Amniotic epithelial cell (primary cell): ENCODE data around the gene BLOC1S4.
A peak's percentile ranks its signal among the peaks of the same experiment; 100 is the strongest.
"Not testable (repeated sequence)": the region's sequence is repeated elsewhere in the genome, so short reads cannot be mapped to it uniquely, and the experiment has no call there.

ENCODE experiments used
- DNase-seq: peaks from one replicate; pipeline ENCODE4 v3.0.0-alpha.2; 2010; ENCODE audit warnings: low read depth

The BLOC1S4 gene

DNA sequence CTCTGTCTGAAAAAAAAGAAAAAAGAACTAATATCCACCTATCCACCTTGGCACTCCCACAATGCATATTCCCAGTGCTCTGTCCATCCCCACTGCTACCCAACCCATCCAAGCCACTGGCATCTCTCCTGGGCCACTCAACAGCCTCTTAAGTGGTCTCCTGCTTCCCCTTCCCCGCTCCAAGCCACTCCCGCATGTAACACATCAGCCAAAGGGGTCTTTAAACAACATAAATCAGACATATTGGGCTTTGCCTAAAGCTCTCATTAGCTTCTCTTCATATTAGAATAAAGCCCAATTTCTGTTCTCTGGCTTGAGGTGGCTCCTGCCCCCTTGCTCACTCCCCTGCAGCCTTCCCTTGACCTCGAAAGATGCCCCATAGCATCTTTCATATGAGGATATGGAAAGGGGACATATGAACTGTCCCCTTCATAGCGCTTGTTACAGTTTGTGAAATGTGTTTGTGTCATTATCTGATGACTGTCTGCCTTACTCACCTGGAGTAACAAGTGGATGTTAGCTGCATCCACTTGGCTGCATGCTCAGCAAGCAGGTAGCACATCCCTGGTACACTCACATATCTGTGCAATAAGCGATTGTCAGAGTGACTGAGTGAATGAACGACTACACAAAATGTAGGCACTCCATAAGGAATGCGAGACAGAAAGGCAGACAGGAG lies 3.1 kb downstream of the BLOC1S4 start:
- no peak for DNase-seq

DNA sequence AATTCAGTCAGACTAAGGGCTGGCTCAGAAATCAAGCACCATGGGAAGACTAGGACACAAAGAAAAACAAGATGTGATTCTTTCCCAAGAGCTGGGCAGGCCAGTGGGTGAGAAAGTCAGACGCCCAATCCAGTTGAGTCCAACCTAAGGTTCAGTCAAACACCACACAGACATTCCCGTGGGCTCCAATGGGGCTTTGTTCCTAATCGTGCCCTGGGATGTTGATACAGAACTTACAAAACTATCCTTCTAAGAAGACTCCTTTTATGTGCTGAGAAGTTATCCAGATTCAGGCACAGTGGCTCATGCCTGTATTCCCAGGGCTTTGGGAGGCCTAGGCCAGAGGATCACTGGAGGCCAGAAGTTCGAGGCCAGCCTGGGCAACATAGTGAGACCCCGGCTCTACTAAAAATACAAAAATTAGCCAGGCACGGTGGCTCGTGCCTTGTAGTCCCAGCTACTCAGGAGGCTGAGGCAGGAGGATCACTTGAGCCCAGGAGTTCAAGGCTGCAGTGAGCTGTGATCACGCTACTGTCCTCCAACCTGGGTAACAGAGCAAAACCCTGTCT lies 3.7 kb downstream of the BLOC1S4 start:
- DNase-seq = no peak

DNA sequence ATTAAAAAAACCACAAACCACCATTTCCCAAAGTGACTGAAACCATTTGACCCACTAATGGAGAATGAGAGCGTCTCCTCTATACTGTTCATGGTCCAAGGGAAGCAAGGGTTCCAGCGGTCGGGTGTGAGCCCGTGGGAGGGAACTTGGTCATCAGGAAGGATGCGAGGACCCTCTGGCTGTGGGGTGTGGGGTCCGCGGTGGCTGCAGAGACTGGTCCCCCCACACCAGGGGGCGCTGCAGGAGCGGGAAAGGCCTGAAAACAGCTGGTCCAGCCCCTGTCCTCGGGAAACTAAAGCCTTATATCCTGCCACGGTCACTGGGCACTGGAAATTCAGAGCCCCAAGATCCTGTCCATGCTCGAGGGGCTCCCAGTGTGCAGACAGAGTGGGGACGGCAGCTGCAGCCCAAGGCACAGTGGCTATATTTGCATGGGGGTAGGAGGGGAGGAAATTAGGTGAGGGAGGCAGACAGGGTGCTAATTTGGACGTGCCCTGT lies 4.3 kb downstream of the BLOC1S4 start:
- DNase-seq = peak; percentile 52

DNA sequence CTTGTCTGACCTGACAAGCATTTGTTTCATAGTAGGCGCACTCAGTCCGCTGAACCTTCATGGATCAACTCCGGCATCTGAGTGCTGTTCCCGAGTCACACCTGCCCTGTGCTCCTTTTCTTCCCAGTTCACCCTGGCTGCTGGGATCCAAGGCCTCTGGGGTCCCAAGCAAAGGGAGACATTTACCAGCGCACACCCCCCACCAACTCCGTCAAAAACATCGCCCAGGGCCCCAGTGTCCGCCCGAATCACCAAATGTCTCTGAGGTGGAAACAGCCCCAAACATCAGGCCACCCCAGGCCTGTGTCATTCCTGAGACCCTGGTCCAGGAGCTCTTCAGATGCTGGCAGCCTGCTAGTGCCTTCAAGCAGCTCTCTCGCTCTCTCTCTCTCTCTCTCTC lies 5.1 kb downstream of the BLOC1S4 start:
- DNase-seq = no peak

DNA sequence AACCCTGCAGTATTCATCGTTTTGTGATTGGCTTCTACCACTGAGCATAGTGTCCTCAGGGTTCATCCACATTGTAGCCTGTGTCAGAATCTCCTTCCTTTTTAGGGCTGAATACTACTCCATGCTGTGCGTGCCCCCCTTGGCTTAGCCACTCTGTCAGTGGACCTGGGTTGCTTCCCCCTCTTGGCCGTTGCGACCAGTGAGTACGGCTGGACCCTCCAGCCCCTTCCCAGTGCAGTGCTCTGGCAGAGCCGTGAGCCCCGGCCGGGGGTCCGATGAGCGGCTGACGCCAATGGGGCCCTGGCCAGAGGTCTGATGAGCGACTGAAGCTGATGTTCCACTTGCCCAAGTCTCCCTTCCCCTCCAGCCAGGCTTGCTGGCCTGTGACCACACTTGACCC lies 6.9 kb downstream of the BLOC1S4 start:
- no peak for DNase-seq

DNA sequence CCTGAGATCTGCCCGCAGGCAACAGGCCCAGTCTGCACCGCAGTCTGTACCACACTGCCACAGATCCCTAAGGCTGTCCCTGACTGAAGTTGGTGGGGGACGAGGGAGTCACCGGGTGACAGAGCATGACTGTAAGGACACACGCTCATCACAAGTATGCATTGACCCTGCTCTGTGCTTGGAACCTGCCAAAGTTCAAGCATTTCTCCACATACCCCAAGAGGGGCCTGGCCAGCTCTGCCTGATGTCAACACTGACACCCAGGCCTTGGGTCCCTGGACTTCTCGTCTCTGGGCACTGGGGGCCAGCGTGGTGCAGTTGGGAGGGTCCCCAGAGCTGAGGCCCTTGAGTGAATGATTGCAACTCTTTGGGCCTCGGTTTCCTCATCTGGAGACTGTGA lies 7.9 kb downstream of the BLOC1S4 start:
- no peak for DNase-seq

DNA sequence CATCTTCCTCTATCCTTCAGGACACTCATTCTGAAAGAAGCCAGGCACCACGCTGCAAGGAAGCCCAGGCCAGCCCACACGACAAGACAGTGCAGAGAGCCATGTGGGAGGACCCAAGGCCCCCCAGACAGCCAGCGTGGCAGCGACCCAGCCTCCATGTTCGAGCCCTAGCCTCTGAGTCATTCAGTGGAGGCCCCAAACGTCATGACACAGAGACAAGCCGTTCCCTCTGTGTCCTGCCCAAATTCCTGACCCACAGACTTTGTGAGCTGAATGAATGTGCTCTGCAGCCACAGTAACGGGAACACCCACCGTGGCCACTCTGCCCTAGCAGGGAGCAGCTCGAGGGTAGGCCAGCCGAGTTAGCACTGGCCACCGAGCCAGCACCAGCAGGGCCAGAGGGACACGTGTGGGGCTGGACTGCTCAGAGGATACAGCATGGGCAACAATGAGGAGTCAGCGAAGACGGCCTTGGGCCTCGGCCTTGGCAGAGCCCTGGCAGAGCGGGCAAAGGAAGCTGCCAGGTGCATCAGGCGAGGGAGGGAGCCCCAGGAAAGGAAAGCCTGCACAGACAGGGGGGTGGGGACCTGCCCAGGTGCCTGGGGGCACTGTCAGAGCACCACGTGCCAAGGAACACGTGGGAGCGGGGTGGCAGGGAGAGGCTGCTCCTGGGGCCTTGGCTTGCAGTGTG lies 8.6 kb downstream of the BLOC1S4 start:
- DNase-seq = no peak

DNA sequence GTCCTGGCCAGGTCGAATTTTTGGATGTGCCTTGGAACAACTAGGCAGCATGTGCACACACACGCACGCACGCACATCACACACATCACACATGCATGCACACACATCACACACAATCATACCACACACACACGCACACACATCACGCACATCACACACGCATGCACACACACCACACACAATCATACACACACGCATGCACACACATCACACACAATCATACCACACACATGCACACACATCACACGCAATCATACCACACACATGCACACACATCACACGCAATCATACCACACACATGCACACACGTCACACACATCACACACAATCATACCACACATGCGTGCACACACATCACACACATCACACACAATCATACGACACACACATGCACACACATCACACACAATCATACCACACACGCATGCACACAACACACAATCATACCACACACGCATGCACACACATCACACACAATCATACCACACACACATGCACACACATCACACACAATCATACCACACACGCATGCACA lies 9.5 kb downstream of the BLOC1S4 start:
- not testable (repeated sequence) for DNase-seq

DNA sequence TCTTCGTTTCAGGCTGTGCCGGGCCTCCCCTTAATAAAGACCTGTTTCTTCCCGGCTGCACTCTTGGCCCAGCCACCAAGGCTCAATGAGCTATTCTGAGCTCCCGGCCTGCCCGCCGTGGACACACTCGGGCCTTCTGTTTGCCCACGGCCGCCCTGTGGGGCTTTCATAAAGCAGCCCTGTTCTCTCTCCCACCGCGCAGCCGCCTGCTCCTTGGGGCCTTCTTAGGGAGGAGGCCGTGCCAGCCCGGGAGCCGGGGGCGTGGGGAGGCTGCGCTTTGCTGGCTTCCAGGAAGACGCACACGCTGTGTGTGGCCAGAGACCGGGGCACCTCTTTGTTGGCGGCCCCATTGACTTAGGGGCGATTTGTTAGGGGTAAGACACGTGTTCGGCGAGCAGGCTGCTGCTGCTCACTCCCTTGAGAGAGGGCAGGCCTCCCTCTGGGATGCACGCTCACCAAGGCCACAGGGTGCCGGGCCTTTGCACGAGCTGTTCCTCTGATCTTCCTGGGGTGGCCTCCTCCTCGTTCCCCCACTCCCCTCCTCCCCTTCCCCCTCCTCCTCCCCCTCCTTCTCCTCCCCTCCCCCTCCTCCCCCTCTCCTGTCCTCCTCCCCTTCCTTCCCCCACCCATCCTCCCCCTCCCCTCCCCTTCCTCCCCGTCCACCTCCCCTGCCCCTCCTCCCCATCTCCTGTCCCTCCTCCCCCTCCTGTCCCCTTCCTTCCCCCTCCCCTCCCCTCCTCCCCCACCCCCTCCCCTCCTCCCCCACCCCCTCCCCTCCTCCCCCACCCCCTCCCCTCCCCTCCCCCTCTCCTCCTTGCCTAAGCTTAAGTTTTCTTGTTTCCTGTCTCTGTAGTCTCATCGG lies 11.3 kb downstream of the BLOC1S4 start:
- peak; percentile 74 for DNase-seq

DNA sequence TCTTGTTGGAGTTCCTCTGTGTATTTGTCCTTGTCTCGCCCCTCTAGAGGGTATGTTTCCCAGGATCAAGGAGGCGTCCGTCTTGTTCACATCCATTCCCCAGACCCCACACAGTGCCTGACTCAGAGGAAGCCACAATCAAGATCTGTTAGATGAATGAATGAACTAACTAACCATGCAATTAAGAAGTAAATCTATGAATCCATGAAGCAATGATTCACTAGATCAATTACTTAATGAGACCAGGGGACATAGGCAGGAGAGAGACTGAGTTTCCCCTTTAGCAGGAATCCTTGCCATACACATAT lies 11.9 kb downstream of the BLOC1S4 start:
- DNase-seq = peak; percentile 70

DNA sequence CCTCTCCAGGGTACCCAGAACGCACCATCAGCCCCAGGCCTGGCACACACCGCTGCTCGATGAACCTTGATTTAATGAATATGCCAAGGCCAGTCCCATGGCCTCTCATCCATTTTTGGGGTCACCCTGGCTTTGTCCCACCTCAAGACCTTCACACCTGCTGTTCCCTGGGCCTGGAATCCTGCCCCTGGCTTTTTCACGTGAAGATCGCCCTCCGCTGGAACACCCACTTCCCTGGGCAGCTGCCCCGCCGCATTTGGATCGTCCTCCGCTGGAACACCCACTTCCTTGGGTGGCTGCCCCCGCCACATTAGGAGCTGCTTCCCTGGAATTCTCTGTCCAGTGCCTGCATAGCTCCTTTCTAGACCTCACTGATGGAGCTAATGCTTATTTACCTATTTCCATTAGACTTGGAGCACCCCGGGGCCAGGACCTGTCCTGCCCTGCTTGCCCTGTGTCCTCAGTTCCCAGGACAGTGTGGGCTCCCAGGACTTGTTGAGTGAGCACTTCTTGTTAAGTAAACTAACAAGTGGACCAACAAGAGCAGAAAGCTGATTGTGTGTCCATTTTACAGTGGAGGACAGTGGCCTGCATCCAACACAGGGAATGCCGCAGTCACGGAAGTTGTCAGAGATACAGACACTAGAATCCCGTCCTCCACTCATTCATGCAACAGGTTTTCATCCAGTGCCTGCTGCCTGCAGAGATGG lies 12.5 kb downstream of the BLOC1S4 start:
- DNase-seq = no peak

DNA sequence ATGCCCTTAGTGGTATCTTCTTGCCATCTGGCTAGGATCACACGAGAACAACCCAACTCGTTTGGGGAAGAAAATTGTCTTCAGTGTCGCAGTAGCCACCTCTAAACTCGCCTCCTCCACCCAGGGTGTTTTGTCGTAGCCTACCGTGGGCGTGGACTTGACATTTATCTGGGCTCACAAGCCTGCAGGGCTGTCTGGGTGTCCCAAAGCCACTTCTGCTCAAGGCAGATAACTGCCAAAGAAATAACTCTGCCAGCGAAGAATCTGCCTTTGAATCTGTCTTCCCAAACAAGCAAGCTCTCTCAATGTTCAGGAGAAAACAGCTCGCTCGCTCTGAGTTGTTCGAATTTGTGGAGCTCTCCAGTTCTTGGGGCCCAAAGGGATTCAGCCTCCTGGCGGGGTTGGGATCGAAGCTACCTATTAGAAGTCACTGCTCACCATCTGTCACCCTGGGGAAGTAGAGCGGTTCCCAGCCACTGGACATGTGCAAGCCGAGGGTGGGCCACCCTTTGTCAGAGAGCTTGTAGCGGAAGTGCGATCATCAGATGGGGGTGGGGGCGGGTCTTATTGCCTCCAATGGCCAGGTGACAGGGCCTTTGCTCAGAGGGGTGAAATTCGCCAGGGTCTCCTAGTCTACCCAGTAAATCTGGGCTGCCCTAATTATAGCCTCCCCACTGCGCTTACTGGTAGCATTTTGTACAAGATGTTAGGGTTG lies 14.8 kb downstream of the BLOC1S4 start:
- DNase-seq = no peak

DNA sequence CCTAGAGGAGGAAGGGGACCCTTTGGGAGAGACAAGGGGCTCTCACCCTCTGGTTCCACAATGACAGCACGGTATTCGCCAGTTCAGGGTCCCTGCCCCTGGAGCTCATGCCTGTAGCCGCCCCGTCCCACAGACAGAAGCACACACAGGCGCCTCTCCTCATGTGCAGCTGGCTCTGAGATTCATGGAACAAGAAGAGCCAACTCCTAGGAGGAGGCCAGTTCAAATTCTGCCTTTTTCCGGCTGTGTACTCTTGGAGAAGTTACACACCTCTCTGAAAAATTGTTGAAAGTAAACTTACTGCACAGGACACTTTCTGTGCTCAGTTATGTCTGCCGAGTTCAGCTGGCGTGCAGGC lies 15.3 kb downstream of the BLOC1S4 start:
- DNase-seq = no peak

DNA sequence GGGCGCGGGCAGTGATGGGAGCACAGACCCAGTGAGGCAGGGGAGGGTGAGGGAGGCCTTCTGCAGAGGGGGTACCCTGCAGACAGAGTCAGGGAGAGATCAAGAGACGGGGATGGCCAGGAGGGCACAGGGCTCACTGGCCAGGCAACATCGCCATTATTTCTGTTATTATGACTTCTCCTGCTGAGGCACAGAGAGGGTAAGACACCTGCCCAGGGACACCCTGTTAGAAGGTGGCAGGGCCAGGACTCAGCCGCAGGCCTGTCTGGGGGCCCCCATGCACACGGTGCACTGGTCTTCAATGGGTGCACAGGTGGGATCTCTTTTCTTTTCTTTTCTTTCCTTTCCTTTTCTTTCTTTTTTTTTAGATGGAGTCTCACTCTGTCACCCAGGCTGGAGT lies 15.8 kb downstream of the BLOC1S4 start:
- no peak for DNase-seq

DNA sequence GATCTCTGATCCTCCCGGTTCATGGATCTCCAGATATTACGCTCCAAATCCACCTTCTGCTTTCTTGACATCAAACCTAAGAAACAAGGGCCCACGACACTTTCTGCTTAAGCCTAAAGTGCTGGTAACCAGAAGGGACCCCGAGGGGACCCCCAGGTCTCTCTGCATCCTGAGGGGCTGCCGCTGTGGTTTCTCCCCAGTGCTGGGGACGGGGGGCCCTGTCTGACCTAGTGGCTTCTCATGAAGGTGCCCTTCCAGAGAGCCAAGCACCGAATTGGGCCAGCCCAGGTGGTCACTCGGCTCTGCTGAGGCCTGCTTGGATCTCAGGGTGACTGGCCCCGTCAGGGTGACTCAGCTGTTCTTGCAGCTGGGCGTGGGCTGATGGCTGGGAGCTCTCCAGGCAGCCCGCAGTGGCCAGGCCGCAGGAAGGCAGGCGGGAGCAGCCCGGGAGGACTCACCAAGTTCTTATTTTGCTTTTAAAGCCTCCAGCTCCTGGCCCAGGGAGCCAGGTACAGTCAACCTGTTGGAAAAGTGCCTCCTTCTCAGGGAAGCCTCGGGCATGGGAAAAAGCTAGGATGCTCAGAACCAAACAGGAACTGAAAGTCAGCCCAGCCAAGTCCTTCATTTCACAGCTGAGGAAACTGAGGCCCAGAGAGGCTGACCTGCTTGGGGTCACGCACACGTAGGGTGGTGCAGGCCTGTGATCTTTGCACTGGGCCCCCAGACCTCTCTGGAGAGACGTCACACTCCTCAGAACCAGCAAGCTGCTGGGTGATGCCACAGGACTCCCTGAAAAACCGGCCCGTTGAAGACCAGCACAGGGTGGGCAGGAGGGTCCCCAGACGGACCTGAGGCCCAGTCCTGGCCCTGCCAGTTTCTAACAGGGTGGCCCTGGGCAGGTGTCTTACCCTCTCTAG lies 16.7 kb downstream of the BLOC1S4 start:
- peak; percentile 91 for DNase-seq

DNA sequence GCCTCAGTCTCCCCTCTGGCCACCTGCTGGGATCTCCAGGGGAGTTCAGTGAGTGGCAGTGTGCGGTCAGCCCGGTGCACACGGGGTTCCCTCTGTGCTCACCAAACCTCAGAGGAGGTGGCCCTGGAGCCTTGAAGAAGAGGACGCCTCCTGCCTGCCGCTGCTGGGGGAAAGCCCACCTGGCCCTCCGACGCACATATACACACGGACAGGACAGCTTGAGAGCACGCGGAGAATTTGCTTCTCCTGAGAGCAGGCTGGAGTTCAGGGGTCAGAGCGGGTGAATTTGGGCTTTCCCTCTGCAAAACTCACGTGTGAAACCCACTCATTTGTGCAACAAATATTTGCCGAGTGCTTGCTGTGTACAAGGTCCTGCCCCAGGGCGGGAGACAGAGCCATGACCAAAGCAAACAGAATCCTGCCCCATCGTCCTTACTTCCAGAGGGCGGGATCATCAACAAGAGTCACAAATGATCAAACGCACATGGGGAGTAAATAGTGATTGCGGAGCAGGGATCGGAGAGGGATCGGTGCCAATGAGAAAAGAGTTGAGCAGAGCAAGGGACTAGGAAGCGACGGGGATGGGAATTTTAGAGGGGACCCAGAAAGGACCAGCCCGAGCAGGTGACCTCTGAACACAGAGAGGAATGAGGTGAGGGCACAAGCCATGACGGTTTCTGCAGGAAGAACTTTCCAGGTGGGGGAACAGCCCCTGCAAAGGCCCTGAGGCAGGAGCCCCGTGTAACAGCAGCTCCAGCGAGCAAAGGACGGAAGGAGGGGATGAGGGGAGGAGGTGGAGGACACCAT lies 17.6 kb downstream of the BLOC1S4 start:
- no peak for DNase-seq

DNA sequence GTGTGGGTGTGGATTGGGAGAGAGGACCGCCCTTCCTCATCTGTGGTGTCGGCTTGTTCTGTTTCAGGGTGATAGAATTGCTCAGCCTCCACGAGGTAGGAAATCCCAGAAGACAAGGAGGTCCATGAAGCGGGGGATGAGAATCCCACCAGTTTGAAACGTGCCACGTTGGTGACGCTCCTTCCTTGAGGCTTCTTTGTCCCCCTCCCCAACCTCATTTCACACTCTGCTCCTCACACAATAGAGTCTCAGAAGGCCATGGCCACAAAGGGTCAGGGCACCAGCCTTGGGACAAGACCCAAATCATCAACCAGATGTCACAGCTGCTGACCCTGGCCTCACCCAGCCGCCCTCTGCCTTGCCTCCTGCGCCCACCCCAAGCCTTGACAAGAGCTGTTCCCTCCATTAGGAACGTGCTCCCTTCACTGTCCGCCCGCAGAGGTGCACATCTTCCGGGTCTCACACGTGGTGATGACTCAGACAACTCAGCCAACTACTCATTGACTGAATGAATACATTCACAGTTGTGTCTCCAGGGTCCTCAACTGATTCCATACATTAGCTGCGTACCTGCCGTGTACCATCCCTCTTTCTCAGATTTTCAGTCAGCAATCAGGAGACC lies 18.3 kb downstream of the BLOC1S4 start:
- DNase-seq = no peak

DNA sequence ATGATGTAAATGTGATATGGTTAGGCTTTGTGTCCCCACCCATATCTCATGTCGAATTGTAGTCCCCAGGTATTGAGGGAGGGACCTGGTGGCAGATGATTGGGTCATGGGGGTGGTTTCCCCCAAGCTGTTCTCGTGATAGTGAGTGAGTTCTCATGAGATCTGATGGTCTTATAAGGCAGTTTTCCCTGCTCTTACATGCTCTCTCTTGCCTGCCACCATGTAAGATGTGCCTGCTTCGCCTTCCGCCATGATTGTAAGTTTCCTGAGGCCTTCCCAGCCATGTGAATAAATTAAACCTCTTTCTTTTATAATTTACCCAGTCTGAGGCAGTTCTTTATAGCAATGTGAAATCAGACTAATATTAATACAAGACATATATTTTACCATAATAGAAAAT lies 23.9 kb downstream of the BLOC1S4 start:
- no peak for DNase-seq

DNA sequence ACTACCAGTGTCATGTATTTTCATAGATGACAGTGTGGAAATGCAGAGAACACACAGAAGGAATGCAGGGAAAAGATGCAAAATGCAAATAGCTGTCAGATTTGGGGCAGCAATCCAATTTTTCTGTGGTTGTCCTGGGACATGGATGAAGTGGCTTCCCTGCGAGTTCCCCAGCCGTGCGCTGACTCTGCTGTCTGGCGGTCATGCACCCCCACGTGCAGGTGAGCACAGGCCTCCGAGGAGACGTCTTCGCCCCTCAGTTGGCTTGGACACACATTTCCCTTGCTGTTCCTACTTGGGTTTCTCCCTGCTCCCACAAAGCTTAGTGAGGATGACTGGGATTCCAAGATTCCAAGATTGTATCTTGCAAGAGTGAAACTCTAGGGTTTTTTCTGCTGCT lies 24.4 kb downstream of the BLOC1S4 start:
- no peak for DNase-seq
